HG02623 (cell line): ENCODE data around the gene TMEFF2.

ENCODE experiments used
- ATAC-seq: cut with Tn5 transposase; IDR thresholded peaks from one replicate; pipeline ENCODE4 v1.9.1; 2021; ENCODE audit warnings: moderate library complexity; ENCODE audit not compliant: unreplicated experiment

Gene TMEFF2

GRCh38 chr2:191979221-191979730 is 215.5 kb downstream of the TMEFF2 start:
- no peak for ATAC-seq

GRCh38 chr2:191977754-191978153 is 217.0 kb downstream of the TMEFF2 start:
- ATAC-seq, result no peak

DNA sequence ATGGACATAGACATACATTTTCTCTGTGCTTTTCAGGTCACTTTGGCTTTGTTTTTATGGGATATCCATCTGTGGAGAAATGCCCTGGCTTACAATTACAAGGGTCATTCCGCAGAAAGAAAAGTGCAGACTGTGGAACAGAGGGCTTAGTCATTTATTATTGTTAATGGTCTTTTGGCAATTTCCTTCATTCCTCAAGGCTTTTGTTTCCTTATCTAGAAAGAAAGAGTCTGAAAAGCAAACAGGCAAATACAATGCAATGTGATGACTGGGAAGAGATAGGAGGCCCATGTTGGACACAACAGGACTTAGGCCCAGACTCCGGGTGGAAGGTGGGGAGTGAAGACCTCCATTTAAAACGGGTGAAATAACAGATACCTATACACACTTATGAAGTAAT is 218.3 kb downstream of the TMEFF2 start:
- no peak for ATAC-seq

- no peak for ATAC-seq
Observed at GRCh38 chr2:191974676-191975075, 220.1 kb downstream of the TMEFF2 start.

GRCh38 chr2:191970867-191971266 is 223.9 kb downstream of the TMEFF2 start:
- ATAC-seq, result no peak

GRCh38 chr2:191968120-191968519 is 226.6 kb downstream of the TMEFF2 start:
- no peak for ATAC-seq

- no peak for ATAC-seq
Observed at GRCh38 chr2:191965733-191966132, 229.0 kb downstream of the TMEFF2 start.

- ATAC-seq, result no peak
Observed at GRCh38 chr2:191961556-191961955, 233.2 kb downstream of the TMEFF2 start.

GRCh38 chr2:191959209-191959608 is 235.5 kb downstream of the TMEFF2 start:
- no peak for ATAC-seq

DNA sequence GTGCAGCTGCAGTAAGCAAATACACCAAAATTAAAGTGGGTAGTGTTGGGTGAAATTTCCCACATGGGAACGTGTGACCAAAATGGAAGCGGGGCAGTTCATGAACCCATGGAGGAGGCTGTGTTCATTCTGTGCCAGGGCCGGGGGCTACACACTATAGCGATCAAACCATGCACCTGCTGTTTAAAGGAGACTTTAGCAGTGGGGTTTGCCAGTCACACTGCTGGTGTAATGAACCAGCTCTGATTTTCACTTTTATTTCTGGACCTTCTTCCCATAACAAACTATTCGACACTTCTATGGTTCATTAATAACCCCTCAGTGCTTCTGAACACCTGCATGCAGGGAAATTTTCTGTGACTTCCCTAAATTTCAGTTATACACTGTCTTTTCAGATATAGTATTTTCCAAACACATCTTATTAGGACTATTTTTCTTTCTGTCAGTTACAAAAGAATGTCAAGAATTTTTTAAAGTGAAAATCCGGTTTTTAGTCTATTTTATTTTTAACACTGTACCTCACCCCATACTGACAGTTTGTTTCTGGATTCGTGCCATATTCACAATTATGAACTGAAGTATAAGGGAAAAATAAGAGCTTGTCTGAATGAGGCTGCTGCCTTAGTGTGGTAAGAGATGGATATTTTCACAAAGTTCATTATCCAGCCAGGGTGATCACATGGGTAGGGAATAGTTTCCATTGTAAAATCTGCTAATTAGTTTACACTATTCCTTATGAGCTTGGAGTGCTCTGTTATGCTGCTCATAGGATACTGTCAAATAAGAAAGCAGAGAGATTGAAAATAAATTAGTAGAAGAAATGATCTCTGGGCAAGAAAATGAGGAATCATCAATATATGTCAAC is 236.5 kb downstream of the TMEFF2 start:
- no peak for ATAC-seq

DNA sequence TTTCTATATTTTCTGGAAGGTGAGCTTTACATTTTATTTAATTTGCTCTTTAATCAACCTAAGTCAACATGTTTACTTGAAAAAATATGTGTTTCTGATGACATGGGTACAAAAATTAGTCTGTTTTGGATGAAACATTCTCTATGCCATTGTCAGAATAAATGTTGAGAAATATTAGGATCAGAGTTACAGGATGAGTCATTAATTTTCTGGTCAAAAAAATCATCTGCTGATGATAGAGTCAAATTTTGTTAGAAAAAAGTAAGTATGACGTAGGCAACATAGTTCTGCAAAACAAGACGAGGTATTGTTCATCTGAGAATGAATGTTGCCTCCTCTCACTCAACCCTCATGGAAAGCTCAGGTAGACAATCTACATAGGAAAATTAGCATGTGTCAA is 240.3 kb downstream of the TMEFF2 start:
- no peak for ATAC-seq

DNA sequence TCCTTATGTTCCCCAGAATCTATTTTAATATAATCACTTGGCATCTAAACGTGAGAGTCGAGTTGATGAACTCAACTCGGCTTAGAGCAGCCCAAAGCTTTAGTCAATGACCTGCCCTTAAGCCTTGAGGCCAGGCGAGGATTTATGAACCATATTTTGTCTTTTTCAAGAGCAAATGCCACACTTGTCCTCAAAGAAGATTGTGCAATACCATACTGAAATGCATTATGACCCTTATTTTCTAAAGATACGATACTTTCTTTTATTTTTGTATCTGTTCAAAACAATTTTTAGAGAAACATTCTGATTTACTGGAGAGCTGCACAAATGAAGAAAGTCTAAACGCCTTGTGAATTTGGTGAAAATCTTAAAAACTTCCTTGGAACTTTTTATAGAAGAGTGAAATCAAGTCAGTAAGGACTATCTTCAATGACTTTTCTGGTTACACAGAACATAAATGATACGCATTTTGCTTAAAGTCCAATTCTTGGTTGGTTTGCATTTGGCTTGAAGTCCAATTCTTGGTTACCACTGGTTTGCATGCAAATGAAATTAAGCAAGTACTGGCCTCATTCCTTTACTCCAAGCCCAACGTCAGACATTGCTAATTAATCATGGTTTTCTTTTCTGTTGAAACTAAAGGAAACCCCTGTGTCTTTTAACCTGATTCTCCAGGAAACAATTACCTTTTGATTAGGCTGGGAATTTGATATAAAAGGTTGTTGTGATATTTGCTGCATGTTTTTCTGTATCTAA is 242.0 kb downstream of the TMEFF2 start:
- ATAC-seq, result no peak

GRCh38 chr2:191951832-191952231 is 242.9 kb downstream of the TMEFF2 start:
- no peak for ATAC-seq

DNA sequence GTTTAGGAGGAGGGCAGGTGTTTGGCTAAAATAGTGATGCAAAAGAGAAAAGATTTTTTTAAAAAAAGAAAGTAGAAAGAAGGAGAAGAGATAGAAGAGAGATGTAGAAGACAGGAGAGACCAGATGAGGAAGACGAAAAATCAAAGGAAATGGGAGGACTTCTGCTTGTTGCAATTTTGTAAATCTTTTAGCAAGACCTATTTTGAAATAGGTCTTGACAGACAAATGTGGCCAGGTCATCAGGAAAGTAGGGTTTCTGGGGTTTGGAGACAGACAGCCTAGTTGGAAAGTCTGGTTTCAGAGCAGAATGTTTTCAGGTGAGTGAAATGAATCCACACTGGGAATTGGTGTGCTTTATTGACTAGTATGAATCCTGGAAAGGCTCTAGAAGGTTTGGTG is 243.4 kb downstream of the TMEFF2 start:
- no peak for ATAC-seq

DNA sequence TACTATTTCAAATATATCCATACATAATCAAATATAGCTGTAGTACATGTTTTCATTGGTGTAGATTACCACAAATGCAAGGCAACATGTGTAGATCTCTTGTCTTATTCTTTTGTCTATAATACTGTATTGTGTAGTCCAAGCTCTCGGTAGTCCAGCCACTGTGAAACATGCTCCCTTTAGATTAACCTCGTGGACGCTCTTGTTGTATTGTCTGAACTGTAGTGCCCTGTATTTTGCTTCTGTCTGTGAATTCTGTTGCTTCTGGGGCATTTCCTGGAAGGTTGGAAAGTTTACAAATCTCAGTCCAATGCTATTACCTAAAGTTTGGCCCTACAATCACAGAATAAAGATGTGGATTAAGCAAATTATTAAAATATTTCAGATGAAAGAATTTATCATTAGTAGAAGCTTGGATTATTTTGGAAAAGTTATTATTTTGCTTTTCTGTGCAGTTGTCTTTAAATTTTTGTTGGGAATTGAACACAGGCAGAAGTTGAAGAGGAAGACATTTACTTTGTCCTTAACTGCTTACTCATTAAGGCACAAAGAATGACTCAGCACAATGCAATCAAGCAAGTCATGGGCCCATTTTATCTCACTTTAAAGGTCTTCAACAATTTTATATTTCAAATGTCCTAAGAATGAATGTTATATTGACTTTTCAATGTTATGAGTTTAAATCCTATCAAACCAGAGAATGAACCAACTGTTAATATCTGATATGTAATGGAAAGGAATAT is 244.4 kb downstream of the TMEFF2 start:
- no peak for ATAC-seq

- ATAC-seq, result no peak
Observed at GRCh38 chr2:191947235-191947634, 247.5 kb downstream of the TMEFF2 start.

- peak; percentile 42 for ATAC-seq
Observed at GRCh38 chr2:191946471-191947182, 248.1 kb downstream of the TMEFF2 start.

GRCh38 chr2:191945623-191946022 is 249.1 kb downstream of the TMEFF2 start:
- no peak for ATAC-seq

DNA sequence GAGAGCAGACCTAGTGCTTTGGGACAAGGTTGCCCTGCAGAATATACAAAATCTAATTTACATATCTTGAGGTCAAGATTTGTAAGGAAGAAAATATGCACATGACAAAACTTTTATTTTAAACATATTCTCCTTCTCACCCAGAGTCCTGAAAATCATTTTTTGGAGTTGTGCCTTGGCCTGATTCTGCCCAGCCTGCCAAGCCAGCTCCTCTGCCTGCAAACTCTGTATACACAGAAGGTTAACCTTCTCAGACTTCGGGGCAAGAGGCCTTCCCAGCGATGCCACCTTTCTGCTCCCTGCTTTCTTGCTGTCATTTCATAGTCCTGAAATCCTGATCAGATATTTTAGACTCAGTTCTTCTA is 252.0 kb downstream of the TMEFF2 start:
- ATAC-seq, result no peak

DNA sequence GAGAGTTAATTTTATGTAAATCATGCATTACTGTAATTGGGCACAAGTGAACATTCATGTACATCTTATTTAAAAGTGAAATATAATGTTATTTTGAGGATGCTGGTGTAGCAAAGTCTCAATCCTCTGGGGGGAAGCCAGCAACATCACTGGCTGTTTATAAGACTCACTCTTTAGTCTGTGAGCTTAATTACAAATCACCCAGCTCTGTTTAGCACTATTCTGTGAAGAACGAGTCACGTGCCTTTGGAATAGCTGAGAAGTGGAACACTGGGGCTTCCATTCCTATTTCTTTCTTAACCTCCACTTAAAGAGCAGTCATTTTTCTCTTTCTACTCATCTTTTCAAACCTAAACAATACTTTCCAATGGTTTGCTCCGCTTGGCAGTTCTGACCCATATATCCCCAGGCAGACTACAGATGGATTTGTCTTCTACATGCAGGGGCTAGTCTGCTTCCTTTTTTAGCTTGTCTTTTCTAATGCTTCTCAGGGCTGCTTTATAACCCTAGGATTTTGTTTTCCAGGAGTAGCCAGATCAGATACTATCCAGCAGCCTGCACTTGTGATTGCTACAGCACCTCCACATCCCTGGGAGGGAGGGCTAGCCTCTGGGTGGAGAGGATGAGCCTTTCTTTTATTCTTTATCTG is 252.5 kb downstream of the TMEFF2 start:
- no peak for ATAC-seq
